Hepatocyte (in vitro differentiated cells): ENCODE data around the gene ZNF862. TPM values are rescaled to one million over a fixed set of nuclear protein-coding genes. Genes with fewer than 3 reads are reported as not detected.
A peak's percentile ranks its signal among the peaks of the same experiment; 100 is the strongest.

Experiments
- DNase-seq: peaks from one replicate; pipeline ENCODE4 v3.0.0-alpha.2; 2016; ENCODE audit warnings: low spot score
- H2AFZ ChIP-seq: fragments of 200-600 bp; sonication (generic); 2 replicates; pipeline ENCODE4 v1.6.0; 2016; ENCODE audit warnings: antibody characterized with exemption, mild to moderate bottlenecking
- H3K27ac ChIP-seq: fragments of 200-600 bp; sonication (generic); 2 replicates; pipeline ENCODE4 v1.5.1; 2016; ENCODE audit warnings: mild to moderate bottlenecking
- H3K27me3 ChIP-seq: fragments of 200-600 bp; sonication (generic); 2 replicates; pipeline ENCODE4 v1.6.1; 2016
- H3K36me3 ChIP-seq: fragments of 200-600 bp; sonication (generic); replicated peaks from 2 replicates; pipeline ENCODE4 v1.5.1; 2016; ENCODE audit warnings: low read depth; ENCODE audit not compliant: insufficient read depth
- H3K4me1 ChIP-seq: fragments of 200-600 bp; sonication (generic); 2 replicates; pipeline ENCODE4 v1.5.1; 2016; ENCODE audit warnings: mild to moderate bottlenecking, moderate library complexity; ENCODE audit not compliant: insufficient read depth
- H3K4me2 ChIP-seq: fragments of 200-600 bp; sonication (generic); 2 replicates; pipeline ENCODE4 v1.6.0; 2016
- H3K4me3 ChIP-seq: fragments of 200-600 bp; sonication (generic); 2 replicates; pipeline ENCODE4 v1.5.1; 2016; ENCODE audit warnings: mild to moderate bottlenecking
- H3K79me2 ChIP-seq: fragments of 200-600 bp; sonication (generic); 2 replicates; pipeline ENCODE4 v1.6.0; 2017; ENCODE audit warnings: mild to moderate bottlenecking
- H3K9me2 ChIP-seq: fragments of 200-600 bp; sonication (generic); replicated peaks from 2 replicates; pipeline ENCODE4 v1.6.0; 2017; ENCODE audit warnings: mild to moderate bottlenecking; ENCODE audit not compliant: insufficient read depth
- H3K9me3 ChIP-seq: fragments of 200-600 bp; sonication (generic); 2 replicates; pipeline ENCODE4 v1.5.1; 2016; ENCODE audit warnings: low read depth, mild to moderate bottlenecking
- H4K20me1 ChIP-seq: fragments of 200-600 bp; sonication (generic); 2 replicates; pipeline ENCODE4 v1.6.0; 2016; ENCODE audit warnings: mild to moderate bottlenecking; ENCODE audit not compliant: insufficient read depth, poor library complexity, severe bottlenecking
- CTCF ChIP-seq: fragments of 200-600 bp; sonication (generic); IDR thresholded peaks from 2 replicates; pipeline ENCODE4 v1.5.1; 2016; ENCODE audit warnings: antibody characterized with exemption, mild to moderate bottlenecking; ENCODE audit not compliant: poor library complexity
- EZH2 ChIP-seq: fragments of 200-600 bp; sonication (generic); IDR thresholded peaks from 2 replicates; pipeline ENCODE4 v1.6.1; 2016; ENCODE audit warnings: antibody characterized with exemption, mild to moderate bottlenecking, borderline replicate concordance
- EZH2phosphoT487 ChIP-seq: fragments of 200-600 bp; sonication (generic); IDR thresholded peaks from one replicate; pipeline ENCODE4 v1.6.1; 2018; ENCODE audit warnings: antibody characterized with exemption, mild to moderate bottlenecking, low read depth, moderate library complexity; ENCODE audit not compliant: unreplicated experiment, severe bottlenecking
- WGBS: methylation state at CpG from one replicate; pipeline ENCODE4 v1.1.6; 2016; ENCODE audit warnings: low lambda C conversion rate; ENCODE audit errors: missing lambda C conversion rate; 5-methylcytosine and 5-hydroxymethylcytosine counted together
- polyA plus RNA-seq: library from polyadenylated mRNA; unstranded; fragments of >200 nt; fragmentation: Nextera tagmentation; extraction: Ambion mirVana; gene quantifications from 2 replicates; pipeline ENCODE4 v1.2.1, GENCODE V29; 2016
- total RNA-seq: library from RNA; depleted of rRNA; stranded (reverse); fragments of >200 nt; gene quantifications from 2 replicates; pipeline ENCODE4 v1.2.3, GENCODE V29; 2014

The ZNF862 gene
- total and polyA plus RNA-seq, 2 experiments from 2014 or later = 3.5 to 9.2 TPM

- WGBS = 86% methylated on average over 8 of the region's 8 CpGs
- Histone ChIP-seq H2AFZ (no peak overlapping the region), H3K27me3 (no peaks in the 10 kb centered on the region)
Measured at GRCh38 chr7:149834601-149835000, 3.6 kb upstream of the ZNF862 start.

DNA sequence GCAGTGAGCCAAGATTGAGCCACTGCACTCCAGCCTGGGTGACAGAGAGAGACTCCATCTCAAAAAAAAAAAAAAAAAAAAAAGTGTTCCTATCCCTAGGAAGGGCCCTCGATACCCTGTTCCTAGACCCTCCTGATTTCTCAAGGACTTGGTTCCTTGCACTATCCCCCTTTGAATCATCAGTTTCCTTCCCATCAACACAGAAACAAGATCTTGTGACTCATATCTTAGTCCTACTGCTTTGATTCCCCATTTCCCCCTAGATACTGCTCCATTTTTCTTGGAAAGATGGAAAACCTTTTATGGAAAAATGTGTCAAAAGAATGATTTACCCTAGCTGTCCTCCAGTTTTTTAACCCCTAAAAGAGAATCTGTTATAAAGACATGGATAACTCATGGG is 1.7 kb upstream of the ZNF862 start:
- peaks cover 10% of the 10 kb centered on the region for H3K79me2 ChIP-seq
- H3K4me2 ChIP-seq = no peak overlapping the region
- H3K27ac ChIP-seq = no peak overlapping the region
- WGBS = 87% methylated on average over 1 of the region's 1 CpG
- no peak overlapping the region for H2AFZ ChIP-seq
- no peak for DNase-seq
- TF ChIP-seq EZH2 = no peak
- no peak for TF ChIP-seq CTCF
- TF ChIP-seq EZH2phosphoT487 = no peak
- H3K9me2 ChIP-seq = no peaks in the 10 kb centered on the region
- no peak overlapping the region for H3K4me3 ChIP-seq
- peaks cover 8% of the 10 kb centered on the region for H4K20me1 ChIP-seq
- H3K4me1 ChIP-seq = peaks cover 6% of the 10 kb centered on the region
- H3K36me3 ChIP-seq = no peaks in the 10 kb centered on the region
- H3K9me3 ChIP-seq = no peaks in the 10 kb centered on the region
- H3K27me3 ChIP-seq = no peaks in the 10 kb centered on the region

More at GRCh38 chr7:149834601-149835000, 3.6 kb upstream of the ZNF862 start:
- H3K4me3 ChIP-seq = no peak overlapping the region
- no peaks in the 10 kb centered on the region for H3K9me3 ChIP-seq
- TF ChIP-seq CTCF (no peak), EZH2 (no peak), EZH2phosphoT487 (no peak)
- no peak for DNase-seq
- H3K4me1 ChIP-seq = peaks cover 5% of the 10 kb centered on the region
- peaks cover 5% of the 10 kb centered on the region for H3K79me2 ChIP-seq
- no peaks in the 10 kb centered on the region for H3K36me3 ChIP-seq
- H4K20me1 ChIP-seq = peaks cover 5% of the 10 kb centered on the region
- H3K4me2 ChIP-seq = no peak overlapping the region
- no peaks in the 10 kb centered on the region for H3K9me2 ChIP-seq
- no peak overlapping the region for H3K27ac ChIP-seq

GRCh38 chr7:149837564-149838223 is 481 bp upstream of the ZNF862 start:
- no peak overlapping the region for H3K27ac ChIP-seq

More at GRCh38 chr7:149837564-149838223, 481 bp upstream of the ZNF862 start:
- DNase-seq = no peak
- WGBS = 30% methylated on average over 17 of the region's 17 CpGs
- peaks cover 6% of the 10 kb centered on the region for H3K4me1 ChIP-seq
- H3K79me2 ChIP-seq = peaks cover 10% of the 10 kb centered on the region
- no peaks in the 10 kb centered on the region for H3K9me2 ChIP-seq
- H3K4me2 ChIP-seq = peak overlapping the region; percentile 30
- no peaks in the 10 kb centered on the region for H3K27me3 ChIP-seq
- no peaks in the 10 kb centered on the region for H3K9me3 ChIP-seq
- TF ChIP-seq EZH2 = no peak
- no peak for TF ChIP-seq EZH2phosphoT487
- no peak for TF ChIP-seq CTCF
- H2AFZ ChIP-seq = no peak overlapping the region
- H3K36me3 ChIP-seq = no peaks in the 10 kb centered on the region
- no peak overlapping the region for H3K4me3 ChIP-seq
- peaks cover 8% of the 10 kb centered on the region for H4K20me1 ChIP-seq
